CD4-positive, alpha-beta memory T cell (primary cell): ENCODE data around the gene SLC6A17. TPM values are rescaled to one million over a fixed set of nuclear protein-coding genes. Genes with fewer than 3 reads are reported as not detected.
A peak's percentile ranks its signal among the peaks of the same experiment; 100 is the strongest.

Experiments
- CTCF ChIA-PET: fragments of 350-600 bp; sonication (Branson Sonifier 250); formaldehyde crosslinking; loops from one replicate; lab custom pipeline; 2021; ENCODE audit warnings: inconsistent platforms; ENCODE audit not compliant: partially characterized antibody; lab: Charles Lee
- POLR2A ChIA-PET: fragments of 350-600 bp; sonication (Branson Sonifier 250); formaldehyde crosslinking; loops from one replicate; lab custom pipeline; 2021; ENCODE audit not compliant: partially characterized antibody; lab: Charles Lee
- DNase-seq, 5 donors: peaks; one replicate each; pipeline versions ENCODE4 v3.0.0 to v3.0.0-alpha.2; 2020 to 2022; ENCODE audit warnings: mixed read lengths in 1 of 5
- H3K27ac ChIP-seq: one replicate; pipeline ENCODE4 v1.7.0; 2013; ENCODE audit warnings: low read depth, low read length
- H3K27me3 ChIP-seq: 2 replicates; pipeline ENCODE4 v1.7.0; 2013; ENCODE audit warnings: mild to moderate bottlenecking, low read length, moderate library complexity; ENCODE audit not compliant: insufficient read depth
- H3K36me3 ChIP-seq: 2 replicates; pipeline ENCODE4 v1.7.0; 2013; ENCODE audit warnings: mild to moderate bottlenecking, low read length, moderate library complexity; ENCODE audit not compliant: insufficient read depth
- H3K4me1 ChIP-seq: 2 replicates; pipeline ENCODE4 v1.7.0; 2013; ENCODE audit warnings: mild to moderate bottlenecking, low read length, moderate library complexity; ENCODE audit not compliant: insufficient read depth
- H3K4me3 ChIP-seq, 2 donors: one replicate each; pipeline ENCODE4 v1.7.0; 2013; ENCODE audit warnings: low read length in 2 of 2, mild to moderate bottlenecking in 1 of 2
- H3K9me3 ChIP-seq, 2 donors: one replicate each; pipeline ENCODE4 v1.7.0; 2013; ENCODE audit warnings: low read length in 2 of 2, control low read depth in 1 of 2; ENCODE audit not compliant: control insufficient read depth in 1 of 2
- H3K27ac Mint-ChIP-seq, 7 donors: one replicate each; pipeline ENCODE4 v1.8.0; 2020 to 2021; ENCODE audit warnings: mixed read lengths in 7 of 7, mild to moderate bottlenecking in 6 of 7, inconsistent platforms in 3 of 7, moderate library complexity in 3 of 7
- H3K27me3 Mint-ChIP-seq, 2 donors: one replicate each; pipeline ENCODE4 v1.8.0; 2020 to 2021; ENCODE audit warnings: mixed read lengths in 2 of 2
- H3K36me3 Mint-ChIP-seq, 2 donors: one replicate each; pipeline ENCODE4 v1.8.0; 2020 to 2021; ENCODE audit warnings: mixed read lengths in 2 of 2, inconsistent platforms in 1 of 2, mild to moderate bottlenecking in 1 of 2
- H3K4me1 Mint-ChIP-seq, 4 donors: one replicate each; pipeline ENCODE4 v1.8.0; 2020 to 2021; ENCODE audit warnings: mixed read lengths in 4 of 4, mild to moderate bottlenecking in 1 of 4
- H3K4me3 Mint-ChIP-seq, 8 donors: one replicate each; pipeline ENCODE4 v1.8.0; 2020 to 2021; ENCODE audit warnings: mixed read lengths in 8 of 8, mild to moderate bottlenecking in 7 of 8, moderate library complexity in 6 of 8, inconsistent platforms in 3 of 8
- H3K9me3 Mint-ChIP-seq, 8 donors: one replicate each; pipeline ENCODE4 v1.8.0; 2020 to 2021; ENCODE audit warnings: mixed read lengths in 8 of 8, mild to moderate bottlenecking in 5 of 8, inconsistent platforms in 3 of 8, moderate library complexity in 1 of 8
- intact Hi-C: fragments of 100-400 bp; cut with micrococcal nuclease; formaldehyde crosslinking; loops from one replicate; pipeline ENCODE4 v1.15.1; 2023
- polyA plus RNA-seq, 2 donors: library from polyadenylated mRNA; unstranded; fragments of 300-500 nt; fragmentation: Illumina TruSeq; gene quantifications; one replicate each; pipeline ENCODE4 v1.2.3, GENCODE V29; 2021
- total RNA-seq, 2 experiments: library from RNA; stranded (reverse); gene quantifications; one replicate each; pipeline ENCODE4 v1.2.3, GENCODE V29; 2021

The SLC6A17 gene
- total and polyA plus RNA-seq, 4 experiments from 2014 or later: not detected

GRCh38 chr1:110225756-110226404 is 75.6 kb downstream of the SLC6A17 start:
- Histone ChIP-seq H3K9me3 (no peaks in the 10 kb centered on the region), H3K27ac (no peak overlapping the region), H3K36me3 (no peaks in the 10 kb centered on the region), H3K4me3 (no peak overlapping the region), H3K4me1 (no peaks in the 10 kb centered on the region), H3K27me3 (no peaks in the 10 kb centered on the region)
- intact Hi-C loops: no loop called here
- Mint-ChIP-seq H3K4me3 (no peak overlapping the region), H3K9me3 (no peaks in the 10 kb centered on the region), H3K4me1 (peaks cover 0 to 1% (median 0%) of the 10 kb centered on the region in 4 donors), H3K27me3 (no peaks in the 10 kb centered on the region), H3K27ac (no peak overlapping the region), H3K36me3 (peaks cover 9 to 11% of the 10 kb centered on the region in 2 donors)
- ChIA-PET POLR2A (interaction anchor here (1.1 to 1.5 kb wide), 2 partner anchors 14 to 15 kb away, joined by 3 to 4 read pairs; no protein-coding TSS in a partner anchor), CTCF (interaction anchor here (1.2 to 2.6 kb wide), 3 partner anchors 18 to 234 kb away, joined by 4 to 8 read pairs (median 6); no protein-coding TSS in a partner anchor)
- DNase-seq: no peak

DNA sequence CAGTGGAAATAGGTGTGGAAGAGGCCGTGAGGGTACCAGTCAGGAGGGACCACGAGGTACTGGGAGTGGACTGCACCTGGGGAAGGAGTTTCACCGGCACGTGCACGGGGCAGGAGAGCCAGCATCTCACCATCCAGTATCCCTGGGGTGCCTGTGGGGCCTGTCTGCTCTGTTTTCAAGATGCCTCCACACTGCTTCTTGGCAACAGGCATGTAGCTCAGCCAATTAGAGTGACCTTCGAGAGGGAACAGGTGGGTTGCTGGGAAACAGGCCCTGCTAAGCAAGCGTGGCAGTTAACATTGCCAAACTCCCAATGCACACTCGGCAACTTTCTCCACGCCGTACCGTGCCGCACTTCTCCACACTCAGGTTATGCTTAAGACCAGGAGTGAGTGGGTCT is 77.5 kb downstream of the SLC6A17 start:
- no peaks in the 10 kb centered on the region for H3K27me3 Mint-ChIP-seq
- CTCF ChIA-PET: interaction anchor here (1.3 to 2.6 kb wide), 3 partner anchors 19 to 25 kb away, joined by 5 to 12 read pairs (median 8); no protein-coding TSS in a partner anchor
- no peak overlapping the region for H3K4me3 Mint-ChIP-seq
- peaks cover 9 to 11% of the 10 kb centered on the region in 2 donors for H3K36me3 Mint-ChIP-seq
- POLR2A ChIA-PET: no interaction called here
- Histone ChIP-seq H3K36me3 (no peaks in the 10 kb centered on the region), H3K4me3 (no peak overlapping the region), H3K27ac (no peak overlapping the region), H3K9me3 (no peaks in the 10 kb centered on the region), H3K27me3 (no peaks in the 10 kb centered on the region), H3K4me1 (no peaks in the 10 kb centered on the region)
- intact Hi-C loops: no loop called here
- peak in 1 of 5 donors; percentile 1 for DNase-seq
- H3K9me3 Mint-ChIP-seq: no peaks in the 10 kb centered on the region
- H3K27ac Mint-ChIP-seq: no peak overlapping the region
- peaks cover 0 to 1% (median 0%) of the 10 kb centered on the region in 4 donors for H3K4me1 Mint-ChIP-seq

- Histone ChIP-seq H3K27ac (no peak overlapping the region), H3K9me3 (no peaks in the 10 kb centered on the region), H3K4me1 (no peaks in the 10 kb centered on the region), H3K4me3 (no peak overlapping the region), H3K27me3 (no peaks in the 10 kb centered on the region), H3K36me3 (no peaks in the 10 kb centered on the region)
- no peaks in the 10 kb centered on the region for H3K27me3 Mint-ChIP-seq
- DNase-seq: no peak
- CTCF ChIA-PET: interaction anchor here (1.3 to 1.6 kb wide), 2 partner anchors 20 to 25 kb away, joined by 5 to 12 read pairs; no protein-coding TSS in a partner anchor
- POLR2A ChIA-PET: no interaction called here
- peaks cover 0 to 1% (median under 1%) of the 10 kb centered on the region in 4 donors for H3K4me1 Mint-ChIP-seq
- no peak overlapping the region for H3K4me3 Mint-ChIP-seq
- peaks cover 6 to 9% of the 10 kb centered on the region in 2 donors for H3K36me3 Mint-ChIP-seq
- no peaks in the 10 kb centered on the region for H3K9me3 Mint-ChIP-seq
- H3K27ac Mint-ChIP-seq: peak overlapping the region in 2 of 7 donors; percentile 2 to 42
- intact Hi-C loops: no loop called here
Measured at GRCh38 chr1:110228381-110228780, 78.1 kb downstream of the SLC6A17 start.

- no peak for DNase-seq
- Mint-ChIP-seq H3K36me3 (peaks cover 5 to 9% of the 10 kb centered on the region in 2 donors), H3K4me1 (peaks cover 0 to 3% (median under 1%) of the 10 kb centered on the region in 4 donors), H3K9me3 (no peaks in the 10 kb centered on the region), H3K4me3 (no peak overlapping the region), H3K27me3 (no peaks in the 10 kb centered on the region), H3K27ac (no peak overlapping the region)
- Histone ChIP-seq H3K4me1 (no peaks in the 10 kb centered on the region), H3K36me3 (no peaks in the 10 kb centered on the region), H3K27me3 (no peaks in the 10 kb centered on the region), H3K4me3 (no peak overlapping the region), H3K27ac (no peak overlapping the region), H3K9me3 (no peaks in the 10 kb centered on the region)
- intact Hi-C loops: no loop called here
- POLR2A ChIA-PET: no interaction called here
- CTCF ChIA-PET: interaction anchor here (1.3 to 1.6 kb wide), 2 partner anchors 21 to 26 kb away, joined by 5 to 12 read pairs; no protein-coding TSS in a partner anchor
Measured at GRCh38 chr1:110228869-110229268, 78.6 kb downstream of the SLC6A17 start.

DNA sequence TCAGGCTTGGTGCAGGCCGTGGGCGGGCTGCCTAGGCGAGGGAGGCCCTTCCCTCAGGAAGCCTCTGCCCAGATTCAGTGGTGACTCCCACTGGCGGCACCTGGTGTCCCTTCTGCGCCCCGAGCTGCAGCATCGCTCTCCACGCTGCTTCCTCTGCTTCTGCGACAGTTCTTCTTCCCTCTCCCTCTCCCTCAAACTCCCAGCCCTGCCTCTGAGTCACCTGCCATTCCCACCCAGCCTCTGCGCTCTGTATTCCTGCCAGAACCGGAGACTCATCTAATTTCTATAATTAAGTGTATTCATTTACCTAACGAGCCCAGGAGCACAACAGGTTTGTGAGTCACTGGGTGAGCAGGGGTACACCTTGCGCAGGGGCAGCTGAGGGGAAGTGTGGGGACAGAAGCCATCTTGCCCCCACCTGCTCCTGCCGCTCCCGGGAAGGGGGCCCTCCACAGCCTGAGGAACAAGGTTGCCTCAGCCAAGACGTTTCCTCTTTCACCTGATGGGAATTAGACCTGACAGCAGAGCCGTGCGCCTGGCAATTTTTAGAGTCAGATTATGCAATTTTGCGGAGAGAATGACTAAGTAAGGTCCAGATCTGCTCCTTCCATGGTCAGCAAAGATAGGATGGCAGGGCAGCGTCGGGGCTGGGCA is 79.2 kb downstream of the SLC6A17 start:
- intact Hi-C loops: no loop called here
- CTCF ChIA-PET: interaction anchor here (1.6 kb wide), 1 partner anchor 21 kb away, joined by 12 read pairs; no protein-coding TSS in a partner anchor
- no peak overlapping the region for H3K4me3 ChIP-seq

GRCh38 chr1:110230381-110231199 is 80.3 kb downstream of the SLC6A17 start:
- no peak overlapping the region for H3K27ac ChIP-seq
- H3K36me3 ChIP-seq: no peaks in the 10 kb centered on the region
- ChIA-PET POLR2A (no interaction called here), CTCF (no interaction called here)
- no peak for DNase-seq
- H3K36me3 Mint-ChIP-seq: peaks cover 6 to 11% of the 10 kb centered on the region in 2 donors
- intact Hi-C loops: no loop called here
- H3K9me3 Mint-ChIP-seq: no peaks in the 10 kb centered on the region
- H3K4me3 ChIP-seq: no peak overlapping the region
- H3K4me3 Mint-ChIP-seq: no peak overlapping the region
- H3K27ac Mint-ChIP-seq: no peak overlapping the region
- H3K9me3 ChIP-seq: no peaks in the 10 kb centered on the region
- H3K27me3 Mint-ChIP-seq: no peaks in the 10 kb centered on the region
- peaks cover 0 to 3% (median 0%) of the 10 kb centered on the region in 4 donors for H3K4me1 Mint-ChIP-seq
- H3K27me3 ChIP-seq: no peaks in the 10 kb centered on the region
- no peaks in the 10 kb centered on the region for H3K4me1 ChIP-seq

More for the DNA sequence above, 79.2 kb downstream of the SLC6A17 start:
- POLR2A ChIA-PET: no interaction called here
- DNase-seq: no peak
- H3K27me3 ChIP-seq: no peaks in the 10 kb centered on the region
- no peak overlapping the region for H3K27ac ChIP-seq
- Mint-ChIP-seq H3K27ac (peak overlapping the region in 1 of 7 donors; percentile 57), H3K27me3 (no peaks in the 10 kb centered on the region), H3K4me1 (peaks cover 0 to 3% (median 0%) of the 10 kb centered on the region in 4 donors), H3K4me3 (no peak overlapping the region), H3K36me3 (peaks cover 2 to 5% of the 10 kb centered on the region in 2 donors), H3K9me3 (no peaks in the 10 kb centered on the region)
- H3K9me3 ChIP-seq: no peaks in the 10 kb centered on the region
- H3K36me3 ChIP-seq: no peaks in the 10 kb centered on the region
- H3K4me1 ChIP-seq: no peaks in the 10 kb centered on the region
